ENCODE measurements around the gene APOBEC3B. TPM values are rescaled to one million over a fixed set of nuclear protein-coding genes. Genes with fewer than 3 reads are reported as not detected.
"Not testable (repeated sequence)": the region's sequence is repeated elsewhere in the genome, so short reads cannot be mapped to it uniquely, and the experiment has no call there.

Gene APOBEC3B
- total RNA-seq, 4 donors from 2014 or later, result not detected

DNA sequence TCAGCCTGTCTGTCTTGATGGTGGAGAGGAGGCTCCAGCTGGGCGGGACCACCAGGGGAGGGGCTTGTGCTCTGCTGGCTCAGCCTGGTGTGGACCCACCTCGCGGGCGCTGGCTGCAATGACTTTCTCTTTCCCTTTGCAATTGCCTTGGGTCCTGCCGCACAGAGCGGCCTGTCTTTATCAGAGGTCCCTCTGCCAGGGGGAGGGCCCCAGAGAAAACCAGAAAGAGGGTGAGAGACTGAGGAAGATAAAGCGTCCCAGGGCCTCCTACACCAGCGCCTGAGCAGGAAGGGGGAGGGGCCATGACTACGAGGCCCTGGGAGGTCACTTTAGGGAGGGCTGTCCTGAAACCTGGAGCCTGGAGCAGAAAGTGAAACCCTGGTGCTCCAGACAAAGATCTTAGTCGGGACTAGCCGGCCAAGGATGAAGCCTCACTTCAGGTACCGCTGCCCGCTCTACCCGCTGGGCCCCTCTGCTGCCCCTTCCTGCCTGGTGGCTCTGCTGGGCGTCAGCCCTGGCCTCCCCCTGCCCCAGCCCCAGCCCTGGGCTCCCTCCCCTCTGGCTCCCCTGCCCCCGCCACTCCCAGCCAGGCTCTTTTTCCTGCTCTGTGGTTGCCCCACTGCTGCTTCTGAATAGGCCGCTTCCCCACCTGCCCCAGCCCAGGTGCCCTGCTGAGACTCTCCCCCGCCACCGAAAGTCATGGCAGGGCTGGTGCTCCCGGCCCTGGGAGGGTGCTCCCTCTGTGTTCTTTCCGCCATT, 58.6 kb downstream of the APOBEC3B start, which contains the start of gene APOBEC3F:
TSS of gene APOBEC3F (plus strand) at position 327 of the 759 bp plus-strand sequence. CDS start at position 424, 97 bp downstream.
- peaks cover 0 to 20% of the 10 kb centered on the region in 2 donors for H3K36me3 ChIP-seq
- H3K9me3 ChIP-seq, H3K27me3 ChIP-seq: not testable (repeated sequence)
- peak; percentile 46 to 48 for TF ChIP-seq POLR2A (IDR thresholded peaks at IDR 0.05)
- H3K4me3 ChIP-seq, result peak within 1 kb of the TSS; percentile 66 to 74
- 0% methylated on average over 2 of the region's 21 CpGs; no CpG with 5 or more reads in 1 of the 2 donors for WGBS, 2 donors (ENCODE audit: low coverage in 1 of 2)
- peak; percentile 95 for ATAC-seq
- H3K27ac ChIP-seq, result peak within 1 kb of the TSS; percentile 65 to 92 (median 85)
- H3K4me1 ChIP-seq, result peaks cover 0 to 19% (median 6%) of the 10 kb centered on the region in 3 donors

DNA sequence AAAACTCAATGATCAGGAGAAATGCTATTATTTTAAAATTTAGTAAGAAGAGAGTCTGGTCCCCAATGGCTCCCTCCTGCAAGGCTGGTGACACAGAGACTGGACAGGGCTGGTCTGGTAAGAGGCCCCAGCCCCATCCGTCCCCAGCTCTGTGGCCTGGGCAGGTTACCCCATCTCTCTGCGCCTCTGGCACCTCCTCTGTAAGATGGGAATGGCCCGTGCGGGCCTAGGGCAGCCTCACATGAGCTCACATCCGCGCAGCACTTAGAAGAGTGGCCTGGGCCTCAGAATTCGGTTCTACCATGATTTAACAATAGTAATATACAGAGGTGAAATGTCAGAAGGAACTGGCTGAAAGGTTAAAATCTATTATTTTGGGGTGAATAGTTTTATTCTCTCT, 59.8 kb downstream of the APOBEC3B start:
- Histone ChIP-seq H3K9me3 (no peaks in the 10 kb centered on the region), H3K36me3 (peaks cover 0 to 25% of the 10 kb centered on the region in 2 donors), H3K27ac (peak overlapping the region in 1 of 4 donors; percentile 85), H3K4me1 (peaks cover 0 to 19% (median 6%) of the 10 kb centered on the region in 3 donors), H3K4me3 (no peak overlapping the region), H3K27me3 (no peaks in the 10 kb centered on the region)
- no peak for ATAC-seq
- TF ChIP-seq POLR2AphosphoS5 (IDR thresholded peaks at IDR 0.05) (no peak), EP300 (IDR thresholded peaks at IDR 0.05) (no peak), POLR2A (IDR thresholded peaks at IDR 0.05) (no peak)
- TF ChIP-seq, protein P1, sequence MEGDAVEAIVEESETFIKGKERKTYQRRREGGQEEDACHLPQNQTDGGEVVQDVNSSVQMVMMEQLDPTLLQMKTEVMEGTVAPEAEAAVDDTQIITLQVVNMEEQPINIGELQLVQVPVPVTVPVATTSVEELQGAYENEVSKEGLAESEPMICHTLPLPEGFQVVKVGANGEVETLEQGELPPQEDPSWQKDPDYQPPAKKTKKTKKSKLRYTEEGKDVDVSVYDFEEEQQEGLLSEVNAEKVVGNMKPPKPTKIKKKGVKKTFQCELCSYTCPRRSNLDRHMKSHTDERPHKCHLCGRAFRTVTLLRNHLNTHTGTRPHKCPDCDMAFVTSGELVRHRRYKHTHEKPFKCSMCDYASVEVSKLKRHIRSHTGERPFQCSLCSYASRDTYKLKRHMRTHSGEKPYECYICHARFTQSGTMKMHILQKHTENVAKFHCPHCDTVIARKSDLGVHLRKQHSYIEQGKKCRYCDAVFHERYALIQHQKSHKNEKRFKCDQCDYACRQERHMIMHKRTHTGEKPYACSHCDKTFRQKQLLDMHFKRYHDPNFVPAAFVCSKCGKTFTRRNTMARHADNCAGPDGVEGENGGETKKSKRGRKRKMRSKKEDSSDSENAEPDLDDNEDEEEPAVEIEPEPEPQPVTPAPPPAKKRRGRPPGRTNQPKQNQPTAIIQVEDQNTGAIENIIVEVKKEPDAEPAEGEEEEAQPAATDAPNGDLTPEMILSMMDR (IDR thresholded peaks at IDR 0.05), result no peak
- 97 to 100% methylated on average over 3 to 7 of the region's 7 CpGs for WGBS, 2 donors (ENCODE audit: low coverage in 1 of 2)

Other genes starting within 250 kb of the APOBEC3B start
- 100 to 1,000 TPM; 339 to 594 (median 409) TPM for gene SUN2, start 226.3 kb upstream of the APOBEC3B start, total RNA-seq
- 10 to 100 TPM in 3 of 4 donors, 1 to 10 TPM in 1; 10.0 to 16.1 (median 14.6) TPM for gene DNAL4, start 188.2 kb upstream of the APOBEC3B start, total RNA-seq
- gene NPTXR, start 138.3 kb upstream of the APOBEC3B start, total RNA-seq, result 10 to 100 TPM in 3 of 4 donors, 1 to 10 TPM in 1; 7.9 to 21.7 (median 12.5) TPM
- 100 to 1,000 TPM in 2 of 4 donors, 10 to 100 TPM in 2; 77.3 to 187 (median 105) TPM for gene CBX6, start 110.1 kb upstream of the APOBEC3B start, total RNA-seq
- gene APOBEC3A, start 24.7 kb upstream of the APOBEC3B start, total RNA-seq, result 1 to 10 TPM in 1 of 4 donors, under 1 TPM in 1, not detected in 2; 0.35 to 4.4 TPM
- 10 to 100 TPM in 3 of 4 donors, 1 to 10 TPM in 1; 7.9 to 14.0 (median 11.8) TPM for gene APOBEC3C, start 31.9 kb downstream of the APOBEC3B start, total RNA-seq
- 1 to 10 TPM in 3 of 4 donors, not detected in 1; 1.1 to 5.3 (median 1.2) TPM for gene APOBEC3D, start 38.8 kb downstream of the APOBEC3B start, total RNA-seq
- gene APOBEC3F, start 58.5 kb downstream of the APOBEC3B start, total RNA-seq, result 1 to 10 TPM in 2 of 4 donors, under 1 TPM in 2; 0.57 to 4.0 (median 1.9) TPM
- gene APOBEC3G, start 94.9 kb downstream of the APOBEC3B start, total RNA-seq, result 1 to 10 TPM; 3.2 to 8.3 (median 7.3) TPM
- not detected for gene APOBEC3H, start 114.9 kb downstream of the APOBEC3B start, total RNA-seq
- 100 to 1,000 TPM; 102 to 223 (median 171) TPM for gene CBX7, start 170.3 kb downstream of the APOBEC3B start, total RNA-seq